ENCODE measurements around the gene ATF6B. TPM values are rescaled to one million over a fixed set of nuclear protein-coding genes. Genes with fewer than 3 reads are reported as not detected.

ATF6B gene
- total and polyA plus RNA-seq, 2 of the 13 experiments (the other 11 are each of a cell fraction or from before 2014, with no cell fraction given), result 18.1 to 44.0 TPM

- TF ChIP-seq BRF2 (CRISPR knock-in tag; IDR thresholded peaks at IDR 0.05) (no peak), ATF7-NPFF (CRISPR knock-in tag; IDR thresholded peaks at IDR 0.05; ENCODE audit: low read depth) (peak; percentile 25; the same call in 1 of the 2 replicates), NPAS2 (CRISPR knock-in tag; IDR thresholded peaks at IDR 0.05; ENCODE audit: borderline replicate concordance) (no peak), GFI1 (CRISPR knock-in tag; IDR thresholded peaks at IDR 0.05; ENCODE audit: borderline replicate concordance) (no peak), CHCHD3 (CRISPR knock-in tag; IDR thresholded peaks at IDR 0.05) (no peak), KDM2A (CRISPR knock-in tag; IDR thresholded peaks at IDR 0.05; ENCODE audit: borderline replicate concordance, low read depth) (peak; percentile 93), KDM3A (CRISPR knock-in tag; IDR thresholded peaks at IDR 0.05; ENCODE audit: low read depth) (peak; percentile 87; the same call in 1 of the 2 replicates), ZNF530 (CRISPR knock-in tag; IDR thresholded peaks at IDR 0.05; ENCODE audit: low read depth) (no peak), BRD4 (CRISPR knock-in tag; IDR thresholded peaks at IDR 0.05) (0 out of 2 replicates have a peak, but pooled peaks have one; percentile 33), NR2F2 (IDR thresholded peaks at IDR 0.05; ENCODE audit: borderline replicate concordance, low read depth) (no peak), JUNB (CRISPR knock-in tag; IDR thresholded peaks at IDR 0.05; ENCODE audit: borderline replicate concordance) (no peak), ATRX (CRISPR knock-in tag; IDR thresholded peaks at IDR 0.05; ENCODE audit: borderline replicate concordance) (no peak), ZFP36L1 (CRISPR knock-in tag; IDR thresholded peaks at IDR 0.05) (no peak), REL (CRISPR knock-in tag; conservative IDR thresholded peaks at IDR 0.05) (no peak), ZNF17 (CRISPR knock-in tag; IDR thresholded peaks at IDR 0.05) (no peak), KAT8 (CRISPR knock-in tag; IDR thresholded peaks at IDR 0.05) (peak; percentile 64), ZNF710 (CRISPR knock-in tag; IDR thresholded peaks at IDR 0.05; ENCODE audit: borderline replicate concordance) (peak; percentile 83), REPIN1 (CRISPR knock-in tag; IDR thresholded peaks at IDR 0.05; ENCODE audit: borderline replicate concordance, low read depth) (no peak), ZNF121 (CRISPR knock-in tag; IDR thresholded peaks at IDR 0.05) (no peak), CENPBD1 (CRISPR knock-in tag; IDR thresholded peaks at IDR 0.05; ENCODE audit: borderline replicate concordance, low read depth) (no peak), MED1 (CRISPR knock-in tag; IDR thresholded peaks at IDR 0.05) (peak; percentile 65), ZNF296 (CRISPR knock-in tag; conservative IDR thresholded peaks at IDR 0.05) (no peak)
- TF ChIP-seq, protein P1, sequence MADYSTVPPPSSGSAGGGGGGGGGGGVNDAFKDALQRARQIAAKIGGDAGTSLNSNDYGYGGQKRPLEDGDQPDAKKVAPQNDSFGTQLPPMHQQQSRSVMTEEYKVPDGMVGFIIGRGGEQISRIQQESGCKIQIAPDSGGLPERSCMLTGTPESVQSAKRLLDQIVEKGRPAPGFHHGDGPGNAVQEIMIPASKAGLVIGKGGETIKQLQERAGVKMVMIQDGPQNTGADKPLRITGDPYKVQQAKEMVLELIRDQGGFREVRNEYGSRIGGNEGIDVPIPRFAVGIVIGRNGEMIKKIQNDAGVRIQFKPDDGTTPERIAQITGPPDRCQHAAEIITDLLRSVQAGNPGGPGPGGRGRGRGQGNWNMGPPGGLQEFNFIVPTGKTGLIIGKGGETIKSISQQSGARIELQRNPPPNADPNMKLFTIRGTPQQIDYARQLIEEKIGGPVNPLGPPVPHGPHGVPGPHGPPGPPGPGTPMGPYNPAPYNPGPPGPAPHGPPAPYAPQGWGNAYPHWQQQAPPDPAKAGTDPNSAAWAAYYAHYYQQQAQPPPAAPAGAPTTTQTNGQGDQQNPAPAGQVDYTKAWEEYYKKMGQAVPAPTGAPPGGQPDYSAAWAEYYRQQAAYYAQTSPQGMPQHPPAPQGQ (CRISPR knock-in tag; IDR thresholded peaks at IDR 0.05; ENCODE audit: borderline replicate concordance), result no peak
Measured at GRCh38 chr6:32087574-32088486, 40.2 kb downstream of the ATF6B start (continued).

Data from HepG2 (cell line).